Measurements from ENCODE around the gene BEST4.
"Not testable (repeated sequence)": the region's sequence is repeated elsewhere in the genome, so short reads cannot be mapped to it uniquely, and the experiment has no call there.

BEST4 gene

GRCh38 chr1:44801491-44802305, 13.7 kb upstream of the BEST4 start:
- DNase-seq, result no peak

DNA sequence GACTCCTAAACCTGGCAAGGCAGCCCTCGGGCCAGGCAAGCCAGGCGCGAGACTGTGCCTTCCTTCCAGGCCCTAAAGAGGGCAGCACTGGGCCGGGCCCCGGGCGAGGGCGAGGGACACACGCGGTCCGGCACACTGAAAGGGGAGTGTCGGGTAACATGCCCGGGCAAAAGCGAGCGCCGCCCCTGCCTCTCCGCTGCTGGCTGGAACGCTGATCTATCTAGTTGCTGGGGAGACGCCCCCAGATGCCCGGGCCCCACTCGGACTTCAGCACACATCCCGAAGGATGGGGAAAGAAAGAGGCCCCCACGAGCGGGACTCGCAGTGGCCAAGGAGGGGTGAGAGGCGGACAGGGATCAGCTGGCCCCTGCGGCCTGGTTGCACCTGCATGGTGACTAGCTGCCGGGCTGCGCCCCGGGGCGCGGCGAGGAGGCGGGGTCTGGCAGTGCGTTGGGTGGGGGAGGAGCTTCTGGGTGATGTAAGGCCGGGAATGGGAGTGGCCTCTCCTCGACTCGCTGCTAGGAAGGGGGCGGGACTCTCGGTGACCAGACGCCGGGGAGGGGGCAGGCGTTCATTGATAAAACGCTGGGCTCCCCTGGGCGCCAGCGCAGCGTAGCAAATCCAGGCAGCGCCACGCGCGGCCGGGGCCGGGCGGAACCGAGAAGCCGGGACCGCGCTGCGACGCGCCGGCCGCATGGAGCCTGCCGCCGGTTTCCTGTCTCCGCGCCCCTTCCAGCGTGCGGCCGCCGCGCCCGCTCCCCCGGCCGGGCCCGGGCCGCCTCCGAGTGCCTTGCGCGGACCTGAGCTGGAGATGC, 12.0 kb upstream of the BEST4 start, which contains the start of gene PLK3:
Gene PLK3, plus strand, starts transcription at position 608 of the 815 bp plus-strand sequence. Its CDS starts 87 bp downstream, at position 695.
- DNase-seq, result peak; percentile 99

- DNase-seq, result no peak
These were observed 10.8 kb upstream of the BEST4 start for GRCh38 chr1:44798481-44799365.

GRCh38 chr1:44797886-44798285, 9.9 kb upstream of the BEST4 start:
- DNase-seq, result not testable (repeated sequence)

- no peak for DNase-seq
These were observed 4.9 kb upstream of the BEST4 start for GRCh38 chr1:44792736-44793502.

- no peak for DNase-seq
These were observed 3.2 kb upstream of the BEST4 start for GRCh38 chr1:44790968-44791801.

DNA sequence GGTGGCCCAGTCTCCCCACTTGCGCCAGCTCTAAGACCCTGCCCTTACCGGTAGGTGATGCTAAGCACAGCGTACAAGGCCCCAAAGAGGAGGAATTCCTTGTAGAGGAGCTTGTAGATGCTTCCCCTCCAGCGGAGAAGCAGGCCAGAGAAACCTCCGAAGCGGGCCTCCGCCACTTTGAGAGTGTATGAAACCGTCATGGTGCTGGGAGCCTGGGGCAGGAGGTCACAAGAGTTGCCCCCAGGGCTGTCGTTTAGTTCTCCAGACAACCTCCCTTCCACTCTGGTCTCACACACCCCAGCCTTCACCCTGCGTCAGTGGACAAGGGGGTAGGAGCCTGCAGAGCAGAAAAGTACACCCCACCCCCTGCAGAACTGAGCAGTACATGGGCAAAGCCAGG, 464 bp downstream of the BEST4 start:
- DNase-seq, result no peak

DNA sequence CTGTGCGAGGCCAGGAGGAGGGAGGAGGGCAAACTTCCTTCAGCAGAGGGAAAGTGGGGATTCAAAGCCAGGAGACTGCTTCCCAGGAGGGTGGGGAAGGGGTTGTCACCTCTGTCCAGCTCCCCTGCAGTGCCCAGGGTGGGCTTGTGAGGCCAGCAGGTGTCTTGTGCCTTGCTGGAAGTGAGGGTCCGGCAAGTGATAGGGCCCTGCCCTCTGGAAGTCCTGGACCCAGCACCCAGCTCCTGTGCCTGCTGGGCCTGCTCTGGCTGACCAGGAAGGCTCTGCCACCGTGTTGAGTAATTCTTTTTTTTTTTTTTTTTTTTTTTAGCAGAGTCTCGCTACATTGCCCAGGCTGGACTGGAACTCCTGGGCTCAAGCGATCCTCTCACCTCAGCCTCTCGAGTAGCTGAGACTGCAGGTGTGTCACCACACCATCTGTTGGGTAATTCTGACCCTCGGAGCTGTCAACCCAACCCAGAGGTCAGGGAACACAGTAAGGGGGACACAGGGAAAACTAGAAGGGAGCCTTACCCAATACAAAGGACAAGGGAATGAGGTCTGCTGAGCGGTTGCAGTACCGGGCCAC, 1.0 kb downstream of the BEST4 start:
- DNase-seq, result peak; percentile 46

DNA sequence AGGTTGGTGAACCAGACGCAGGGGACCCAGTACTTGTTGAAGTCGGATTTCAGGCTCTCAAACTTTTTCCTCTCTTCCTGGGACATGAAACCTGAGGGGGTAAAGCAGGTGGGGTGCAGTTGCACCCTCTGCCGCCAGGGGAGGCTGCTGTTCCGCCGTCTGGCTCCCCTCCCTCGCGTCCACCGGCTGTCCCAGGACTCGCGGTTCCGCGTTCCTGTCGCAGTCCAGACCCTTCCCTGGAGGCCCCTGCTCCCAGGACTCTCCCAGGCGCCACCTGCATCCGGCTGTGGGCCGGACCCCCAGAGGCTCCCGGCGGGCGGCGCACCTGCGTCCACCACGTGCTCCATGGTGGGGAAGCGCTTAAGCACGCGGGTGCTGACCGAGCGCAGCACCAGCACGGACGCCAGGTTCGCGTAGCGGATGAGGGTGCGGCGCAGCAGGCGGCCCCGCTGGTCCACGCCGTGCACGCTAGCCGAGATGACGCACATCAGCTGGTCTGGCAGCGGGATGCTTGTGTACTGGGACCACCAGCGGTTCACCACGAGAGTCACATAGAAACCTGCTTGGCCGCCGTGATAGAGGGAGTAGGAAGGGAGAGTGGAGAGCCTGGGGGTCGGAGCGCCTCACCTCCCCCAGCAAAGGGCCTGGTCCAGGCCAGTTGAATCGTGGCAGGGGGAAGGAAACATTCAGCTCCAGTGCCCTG, 1.7 kb downstream of the BEST4 start:
- DNase-seq, result peak; percentile 95

- no peak for DNase-seq
These were observed 2.4 kb downstream of the BEST4 start for GRCh38 chr1:44785501-44786137.

DNA sequence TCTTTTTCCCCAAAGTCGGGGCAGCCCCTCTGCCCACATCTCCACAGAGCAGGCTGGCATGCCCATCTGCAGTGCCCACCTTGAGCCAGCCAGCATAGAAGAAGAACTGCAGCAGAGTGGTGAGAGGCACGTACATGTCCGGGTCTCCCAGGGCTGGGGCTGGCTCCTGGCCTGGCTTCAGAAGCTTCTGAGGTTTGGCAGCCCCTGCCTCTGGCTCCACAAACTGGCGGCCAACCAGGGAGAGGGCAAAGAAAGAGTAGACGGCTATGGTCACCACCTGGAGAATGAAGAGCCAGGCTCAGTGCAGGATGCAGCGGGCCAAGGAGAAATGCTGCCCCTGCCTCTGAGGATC, 3.0 kb downstream of the BEST4 start:
- no peak for DNase-seq

- DNase-seq, result peak; percentile 74
These were observed 3.6 kb downstream of the BEST4 start for GRCh38 chr1:44784094-44785028.

GRCh38 chr1:44783697-44784093, 4.3 kb downstream of the BEST4 start:
- DNase-seq, result no peak

DNA sequence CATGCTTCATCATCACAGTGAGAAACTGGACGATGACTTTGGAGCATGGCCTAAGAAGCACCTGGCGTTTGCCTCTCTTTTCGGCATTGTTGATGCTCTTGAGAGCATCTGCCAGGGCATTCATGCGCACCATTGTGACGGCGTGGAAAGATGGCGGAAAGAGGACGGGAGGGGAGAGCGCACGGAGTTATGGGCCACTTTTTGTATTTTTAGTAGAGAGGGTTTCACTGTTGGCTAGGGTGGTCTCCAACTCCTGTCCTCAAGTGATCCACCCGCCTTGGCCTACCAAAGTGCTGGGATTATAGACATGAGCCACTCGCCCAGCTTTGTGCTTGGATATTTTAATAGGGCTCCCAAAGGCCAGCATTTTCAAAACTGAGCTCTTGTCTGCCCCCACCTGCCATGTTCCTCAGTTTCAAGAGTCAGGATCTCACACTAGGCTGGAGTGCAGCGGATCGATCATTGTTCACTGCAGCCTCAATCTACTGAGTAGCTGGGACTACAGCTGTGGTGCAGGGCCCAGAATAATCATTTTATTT, 7.3 kb downstream of the BEST4 start:
- DNase-seq, result no peak

DNA sequence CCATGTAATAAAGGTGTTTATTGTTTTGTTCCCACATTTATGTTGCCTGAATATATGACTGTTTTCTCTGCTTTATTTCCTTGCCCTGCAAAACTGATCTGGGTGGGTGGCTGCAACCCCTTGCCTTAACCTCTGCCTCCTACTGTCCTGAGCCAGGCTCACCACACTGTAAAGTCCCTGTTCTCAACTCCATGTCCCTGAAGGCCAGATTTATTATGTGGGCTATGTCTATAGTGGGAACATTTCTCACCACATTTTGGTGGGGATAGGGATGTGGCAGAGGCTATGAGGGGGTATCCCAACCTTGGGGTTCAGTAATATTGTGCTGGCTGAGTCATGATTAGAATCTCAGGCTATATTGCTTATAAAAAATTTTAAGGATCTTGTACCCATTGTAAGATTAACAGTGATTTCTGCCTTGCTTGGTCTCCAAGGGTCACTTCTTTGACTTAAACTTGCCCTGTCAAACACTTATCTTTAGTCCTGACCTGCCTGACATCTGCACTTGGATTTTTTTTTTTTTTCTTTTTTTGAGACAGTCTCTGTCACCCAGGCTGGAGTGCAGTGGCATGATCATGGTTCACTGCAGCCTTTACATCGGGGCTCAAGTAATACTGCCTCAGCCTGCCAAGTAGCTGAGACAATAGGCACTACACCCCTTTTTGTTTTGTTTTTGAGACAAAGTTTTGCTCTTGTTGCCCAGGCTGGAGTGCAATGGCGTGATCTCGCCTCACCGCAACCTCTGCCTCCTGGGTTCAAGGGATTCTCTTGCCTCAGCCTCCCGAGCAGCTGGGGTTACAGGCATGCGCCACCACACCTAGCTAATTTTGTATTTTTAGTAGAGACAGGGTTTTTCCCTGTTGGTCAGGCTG, 9.0 kb downstream of the BEST4 start:
- no peak for DNase-seq

DNA sequence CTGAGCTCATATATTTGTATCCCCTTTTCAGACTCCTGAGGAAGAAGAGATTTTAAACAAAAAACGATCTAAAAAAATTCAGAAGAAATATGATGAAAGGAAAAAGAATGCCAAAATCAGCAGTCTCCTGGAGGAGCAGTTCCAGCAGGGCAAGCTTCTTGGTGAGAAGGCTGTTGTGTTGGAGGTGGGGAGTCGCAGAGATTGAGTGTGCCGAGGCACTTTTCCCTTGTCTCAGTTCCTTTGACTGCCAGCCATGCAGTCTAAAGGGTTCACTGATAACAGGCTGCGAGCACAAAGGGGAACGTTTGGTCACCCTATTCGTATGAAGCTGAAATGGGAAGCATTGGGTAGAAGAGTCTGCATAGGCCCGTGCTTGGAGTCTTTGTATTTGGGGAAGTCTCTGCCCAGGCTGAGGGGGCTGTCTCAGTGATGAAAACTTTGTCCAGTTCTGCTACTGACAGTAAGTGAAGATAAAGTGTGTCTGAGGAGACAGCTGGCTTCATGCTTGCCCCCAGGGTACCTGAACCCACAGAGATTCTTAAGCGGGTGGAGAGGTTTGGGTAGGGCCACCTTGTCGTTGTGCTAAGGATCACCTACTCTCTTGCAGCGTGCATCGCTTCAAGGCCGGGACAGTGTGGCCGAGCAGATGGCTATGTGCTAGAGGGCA, 9.9 kb downstream of the BEST4 start:
- no peak for DNase-seq

GRCh38 chr1:44777547-44777946, 10.4 kb downstream of the BEST4 start:
- DNase-seq, result no peak
